GM12878 (cell line): Measurements from ENCODE around the gene PPP1R3F. TPM values are rescaled to one million over a fixed set of nuclear protein-coding genes. Genes with fewer than 3 reads are reported as not detected.

Experiments used
- ATAC-seq: fragments of 200-7000 bp; cut with Tn5 transposase; 3 replicates; pipeline ENCODE4 v1.9.1; 2020; ENCODE audit warnings: mild to moderate bottlenecking, moderate library complexity
- BruUV-seq: library from RNA; stranded (reverse); fragments of 400-500 nt; replicated peaks from 2 replicates; lab custom pipeline; 2021; lab: Mats Ljungman, UMichigan
- CTCF ChIA-PET: fragments of 300-600 bp; sonication (Branson Sonifier 250); formaldehyde crosslinking; extraction: SDS; loops from one replicate; lab custom pipeline; 2021; ENCODE audit warnings: inconsistent platforms; lab: Yijun Ruan, JAX
- POLR2A ChIA-PET: fragments of 350-600 bp; formaldehyde crosslinking; extraction: SDS; loops from one replicate; lab custom pipeline; 2021; ENCODE audit warnings: inconsistent platforms; lab: Charles Lee
- RAD21 ChIA-PET: fragments of 300-600 bp; sonication (Branson Sonifier 250); formaldehyde crosslinking; loops from one replicate; lab custom pipeline; 2023; ENCODE audit warnings: antibody characterized with exemption; ENCODE audit not compliant: unreplicated experiment; lab: Charles Lee
- SMC1A ChIA-PET: fragments of 300-600 bp; sonication (Branson Sonifier 250); formaldehyde crosslinking; loops from one replicate; lab custom pipeline; 2023; ENCODE audit not compliant: unreplicated experiment, uncharacterized antibody; lab: Charles Lee
- DNase-seq: peaks from one replicate; pipeline ENCODE4 v3.0.0-alpha.2; 2011; ENCODE audit warnings: low read depth, low spot score
- FAIRE-seq: peaks from 3 replicates; lab custom pipeline; 2011; peaks lifted over from hg19 to GRCh38; lab: Jason Lieb, UNC
- H2AFZ ChIP-seq: 2 replicates; pipeline ENCODE4 v1.6.0; 2011; ENCODE audit warnings: low read depth, low read length, control low read depth; ENCODE audit not compliant: control insufficient read depth
- H3K27ac ChIP-seq: 2 replicates; pipeline ENCODE4 v1.5.1; 2011; ENCODE audit warnings: control low read depth; ENCODE audit not compliant: control insufficient read depth, insufficient read depth
- H3K27me3 ChIP-seq, 2 experiments: replicated peaks in 1 of 2; 2 replicates each; pipeline versions ENCODE4 v1.6.0 to v1.6.1; 2011; ENCODE audit warnings: low read length in 1 of 2; ENCODE audit not compliant: control insufficient read depth in 2 of 2, insufficient read depth in 2 of 2
- H3K36me3 ChIP-seq, 2 experiments: 2 replicates each; pipeline ENCODE4 v1.5.1; 2011; ENCODE audit warnings: low read length in 1 of 2; ENCODE audit not compliant: control insufficient read depth in 2 of 2, insufficient read depth in 2 of 2
- H3K4me1 ChIP-seq: 2 replicates; pipeline ENCODE4 v1.6.1; 2011; ENCODE audit warnings: mild to moderate bottlenecking, low read length, moderate library complexity, mixed read lengths; ENCODE audit not compliant: control insufficient read depth, insufficient read depth
- H3K4me2 ChIP-seq: 2 replicates; pipeline ENCODE4 v1.6.0; 2011; ENCODE audit warnings: control low read depth; ENCODE audit not compliant: control insufficient read depth, insufficient read depth
- H3K4me3 ChIP-seq: fragments of 200-600 bp; sonication (generic); 2 replicates; pipeline ENCODE4 v1.5.1; 2016
- H3K79me2 ChIP-seq: 2 replicates; pipeline ENCODE4 v1.6.0; 2011; ENCODE audit warnings: low read length; ENCODE audit not compliant: control insufficient read depth, insufficient read depth
- H3K9ac ChIP-seq: 2 replicates; pipeline ENCODE4 v1.8.0; 2011; ENCODE audit warnings: low read length, control low read depth, mixed read lengths; ENCODE audit not compliant: control insufficient read depth, insufficient read depth
- H3K9me3 ChIP-seq: replicated peaks from 3 replicates; pipeline ENCODE4 v1.5.1; 2011; ENCODE audit warnings: mild to moderate bottlenecking, low read length; ENCODE audit not compliant: control insufficient read depth, insufficient read depth
- H4K20me1 ChIP-seq: 2 replicates; pipeline ENCODE4 v1.6.0; 2011; ENCODE audit not compliant: control insufficient read depth, insufficient read depth
- POLR2AphosphoS2 ChIP-seq: IDR thresholded peaks from 2 replicates; pipeline ENCODE4 v1.6.1; 2011; ENCODE audit warnings: low read depth, mild to moderate bottlenecking, low read length, improper control_type of control experiment, moderate library complexity
- POU2F2 ChIP-seq: IDR thresholded peaks from 3 replicates; pipeline ENCODE4 v1.6.1; 2011; ENCODE audit warnings: low read depth, mild to moderate bottlenecking, low read length, borderline replicate concordance
- RUNX3 ChIP-seq: IDR thresholded peaks from 2 replicates; pipeline ENCODE4 v1.6.1; 2012; ENCODE audit warnings: low read length, inconsistent platforms
- ZNF274 ChIP-seq: IDR thresholded peaks from one replicate; pipeline ENCODE4 v1.8.0; 2011; ENCODE audit not compliant: insufficient read length, insufficient read depth
- WGBS: methylation state at CpG from one replicate; pipeline ENCODE4 v1.1.6; 2016; ENCODE audit warnings: low lambda C conversion rate; ENCODE audit not compliant: insufficient replicate concordance, insufficient coverage; ENCODE audit errors: missing lambda C conversion rate; 5-methylcytosine and 5-hydroxymethylcytosine counted together
- in situ Hi-C: fragments of 300-500 bp; cut with MboI; formaldehyde crosslinking; loops from 9 replicates; pipeline ENCODE4 v1.14.3; 2018; ENCODE audit warnings: mixed read lengths
- intact Hi-C: fragments of 100-400 bp; cut with micrococcal nuclease; formaldehyde crosslinking; loops from one replicate; pipeline ENCODE4 v1.14.2; 2022; ENCODE audit not compliant: unreplicated experiment
- polyA plus RNA-seq, 11 experiments: library from polyadenylated mRNA; depleted of rRNA in 4 of 11; unstranded in 6 of 11; stranded (reverse) in 5 of 11; fragments of >200 nt; fragmentation: Nextera tagmentation in 4 of 11; fragmentation: Illumina TruSeq in 1 of 11; extraction: Ambion mirVana in 4 of 11; extraction: Trizol in 1 of 11; gene quantifications; 1 replicate in 1 of 11; 2 replicates in 10 of 11; pipeline versions ENCODE4 v1.2.1 to v1.2.3, GENCODE V29; 2011 to 2016; ENCODE audit warnings: inconsistent platforms in 2 of 11, missing spikeins in 2 of 11, low read depth in 1 of 11
- total RNA-seq, 4 experiments: library from RNA; depleted of rRNA in 3 of 4; stranded (reverse); fragments of >200 nt in 3 of 4; fragmentation: Illumina TruSeq in 1 of 4; extraction: Trizol in 1 of 4; gene quantifications; 2 replicates each; pipeline versions ENCODE4 v1.2.1 to v1.2.3, GENCODE V29; 2013 to 2021
- TF ChIP-seq, protein P1 (sequence below): fragments of 450-650 bp; formaldehyde crosslinking; IDR thresholded peaks from 2 replicates; pipeline ENCODE4 v1.5.0; 2022; ENCODE audit warnings: mild to moderate bottlenecking, missing genetic modification characterization
- TF ChIP-seq, protein P2 (sequence below): fragments of 450-650 bp; IDR thresholded peaks from 2 replicates; pipeline ENCODE4 v1.6.1; 2017; ENCODE audit warnings: low read depth, mild to moderate bottlenecking, moderate library complexity
- TF ChIP-seq, protein P3 (sequence below): IDR thresholded peaks from 2 replicates; pipeline ENCODE4 v1.6.1; 2012; ENCODE audit warnings: low read depth, low read length, improper control_type of control experiment
- TF ChIP-seq, protein P4 (sequence below): fragments of 450-650 bp; IDR thresholded peaks from 2 replicates; pipeline ENCODE4 v1.6.1; 2016; ENCODE audit warnings: mild to moderate bottlenecking
- TF ChIP-seq, protein P5 (sequence below): IDR thresholded peaks from 2 replicates; pipeline ENCODE4 v1.6.1; 2011; ENCODE audit warnings: borderline replicate concordance, low read depth, mild to moderate bottlenecking, moderate library complexity, low read length; ENCODE audit not compliant: insufficient read depth, poor library complexity, severe bottlenecking

The PPP1R3F gene
- total and polyA plus RNA-seq, 10 of the 15 experiments (the other 5 are each of a cell fraction or from before 2014, with no cell fraction given), result 0.18 to 4.4 (median 1.00) TPM

DNA sequence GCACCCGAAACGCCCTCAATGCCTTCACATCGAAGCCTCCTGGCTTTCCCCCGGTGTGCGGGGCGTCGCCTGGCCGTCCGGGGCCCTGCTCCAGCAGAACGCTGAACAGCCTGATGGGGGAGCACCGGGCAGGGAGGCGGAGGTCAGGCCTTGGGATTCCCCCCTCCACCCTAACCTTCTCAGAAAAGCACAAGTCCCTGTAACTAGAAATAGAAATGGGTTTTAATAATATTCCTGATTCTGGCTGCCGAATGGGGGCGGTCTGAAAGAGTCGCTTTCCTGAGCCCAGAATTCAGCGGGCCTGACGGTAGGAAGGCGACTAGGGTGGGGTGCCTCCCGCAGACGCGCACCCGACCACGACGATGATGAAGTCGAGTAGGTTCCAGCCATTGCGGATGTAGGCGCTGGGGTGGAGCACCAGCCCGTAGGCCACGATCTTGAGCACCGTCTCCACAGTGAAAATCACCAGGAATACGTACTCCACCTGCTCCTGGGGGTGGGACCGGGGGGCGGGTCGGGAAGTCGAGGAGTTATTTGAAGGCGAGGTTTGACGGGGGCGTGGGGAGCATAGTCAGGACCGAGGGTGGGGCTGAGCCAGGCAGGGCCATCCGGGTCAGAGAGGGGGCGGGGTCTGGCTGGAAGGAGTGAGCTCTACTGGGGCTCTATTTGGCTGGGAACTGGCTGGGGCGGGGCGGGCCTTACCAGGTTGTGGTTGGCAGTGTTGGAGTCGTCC, 38.9 kb upstream of the PPP1R3F start:
- POLR2A ChIA-PET, result interaction anchor here (1.0 kb wide), 1 partner anchor 38 kb away, joined by 3 read pairs; no protein-coding TSS in a partner anchor
- Histone ChIP-seq H3K27me3 (no peaks in the 10 kb centered on the region), H3K9ac (peak overlapping the region; percentile 28), H2AFZ (peak overlapping the region; percentile 40), H3K9me3 (no peaks in the 10 kb centered on the region; the same call in 2 of the 3 replicates), H3K36me3 (no peaks in the 10 kb centered on the region), H3K79me2 (no peaks in the 10 kb centered on the region), H3K4me3 (peak overlapping the region; percentile 47), H3K27ac (peak overlapping the region; percentile 30), H3K4me2 (peak overlapping the region; percentile 79), H4K20me1 (no peaks in the 10 kb centered on the region), H3K4me1 (no peaks in the 10 kb centered on the region)
- in situ Hi-C loops, result no loop called here
- FAIRE-seq, result no peak
- intact Hi-C loops, result no loop called here
- peak; percentile 85 for ATAC-seq
- CTCF ChIA-PET, result interaction anchor here (0.7 kb wide), 1 partner anchor 38 kb away, joined by 3 read pairs; no protein-coding TSS in a partner anchor
- WGBS, result 31% methylated on average over 34 of the region's 44 CpGs
- RAD21 ChIA-PET, result no interaction called here
- SMC1A ChIA-PET, result interaction anchor here (1.0 kb wide), 1 partner anchor 38 kb away, joined by 3 read pairs; no protein-coding TSS in a partner anchor
- no peak for DNase-seq
- BruUV-seq, result no TSS peak
- TF ChIP-seq, protein P1, sequence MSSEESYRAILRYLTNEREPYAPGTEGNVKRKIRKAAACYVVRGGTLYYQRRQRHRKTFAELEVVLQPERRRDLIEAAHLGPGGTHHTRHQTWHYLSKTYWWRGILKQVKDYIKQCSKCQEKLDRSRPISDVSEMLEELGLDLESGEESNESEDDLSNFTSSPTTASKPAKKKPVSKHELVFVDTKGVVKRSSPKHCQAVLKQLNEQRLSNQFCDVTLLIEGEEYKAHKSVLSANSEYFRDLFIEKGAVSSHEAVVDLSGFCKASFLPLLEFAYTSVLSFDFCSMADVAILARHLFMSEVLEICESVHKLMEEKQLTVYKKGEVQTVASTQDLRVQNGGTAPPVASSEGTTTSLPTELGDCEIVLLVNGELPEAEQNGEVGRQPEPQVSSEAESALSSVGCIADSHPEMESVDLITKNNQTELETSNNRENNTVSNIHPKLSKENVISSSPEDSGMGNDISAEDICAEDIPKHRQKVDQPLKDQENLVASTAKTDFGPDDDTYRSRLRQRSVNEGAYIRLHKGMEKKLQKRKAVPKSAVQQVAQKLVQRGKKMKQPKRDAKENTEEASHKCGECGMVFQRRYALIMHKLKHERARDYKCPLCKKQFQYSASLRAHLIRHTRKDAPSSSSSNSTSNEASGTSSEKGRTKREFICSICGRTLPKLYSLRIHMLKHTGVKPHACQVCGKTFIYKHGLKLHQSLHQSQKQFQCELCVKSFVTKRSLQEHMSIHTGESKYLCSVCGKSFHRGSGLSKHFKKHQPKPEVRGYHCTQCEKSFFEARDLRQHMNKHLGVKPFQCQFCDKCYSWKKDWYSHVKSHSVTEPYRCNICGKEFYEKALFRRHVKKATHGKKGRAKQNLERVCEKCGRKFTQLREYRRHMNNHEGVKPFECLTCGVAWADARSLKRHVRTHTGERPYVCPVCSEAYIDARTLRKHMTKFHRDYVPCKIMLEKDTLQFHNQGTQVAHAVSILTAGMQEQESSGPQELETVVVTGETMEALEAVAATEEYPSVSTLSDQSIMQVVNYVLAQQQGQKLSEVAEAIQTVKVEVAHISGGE (CRISPR knock-in tag), result no peak
- TF ChIP-seq, protein P2, sequence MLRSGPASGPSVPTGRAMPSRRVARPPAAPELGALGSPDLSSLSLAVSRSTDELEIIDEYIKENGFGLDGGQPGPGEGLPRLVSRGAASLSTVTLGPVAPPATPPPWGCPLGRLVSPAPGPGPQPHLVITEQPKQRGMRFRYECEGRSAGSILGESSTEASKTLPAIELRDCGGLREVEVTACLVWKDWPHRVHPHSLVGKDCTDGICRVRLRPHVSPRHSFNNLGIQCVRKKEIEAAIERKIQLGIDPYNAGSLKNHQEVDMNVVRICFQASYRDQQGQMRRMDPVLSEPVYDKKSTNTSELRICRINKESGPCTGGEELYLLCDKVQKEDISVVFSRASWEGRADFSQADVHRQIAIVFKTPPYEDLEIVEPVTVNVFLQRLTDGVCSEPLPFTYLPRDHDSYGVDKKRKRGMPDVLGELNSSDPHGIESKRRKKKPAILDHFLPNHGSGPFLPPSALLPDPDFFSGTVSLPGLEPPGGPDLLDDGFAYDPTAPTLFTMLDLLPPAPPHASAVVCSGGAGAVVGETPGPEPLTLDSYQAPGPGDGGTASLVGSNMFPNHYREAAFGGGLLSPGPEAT, result no peak
- TF ChIP-seq POU2F2 (no peak), RUNX3 (peak; percentile 14; the same call in 1 of the 2 replicates), ZNF274 (no peak), POLR2AphosphoS2 (no peak)
- TF ChIP-seq, protein P3, sequence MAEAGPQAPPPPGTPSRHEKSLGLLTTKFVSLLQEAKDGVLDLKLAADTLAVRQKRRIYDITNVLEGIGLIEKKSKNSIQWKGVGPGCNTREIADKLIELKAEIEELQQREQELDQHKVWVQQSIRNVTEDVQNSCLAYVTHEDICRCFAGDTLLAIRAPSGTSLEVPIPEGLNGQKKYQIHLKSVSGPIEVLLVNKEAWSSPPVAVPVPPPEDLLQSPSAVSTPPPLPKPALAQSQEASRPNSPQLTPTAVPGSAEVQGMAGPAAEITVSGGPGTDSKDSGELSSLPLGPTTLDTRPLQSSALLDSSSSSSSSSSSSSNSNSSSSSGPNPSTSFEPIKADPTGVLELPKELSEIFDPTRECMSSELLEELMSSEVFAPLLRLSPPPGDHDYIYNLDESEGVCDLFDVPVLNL, result no peak
- TF ChIP-seq, protein P4, sequence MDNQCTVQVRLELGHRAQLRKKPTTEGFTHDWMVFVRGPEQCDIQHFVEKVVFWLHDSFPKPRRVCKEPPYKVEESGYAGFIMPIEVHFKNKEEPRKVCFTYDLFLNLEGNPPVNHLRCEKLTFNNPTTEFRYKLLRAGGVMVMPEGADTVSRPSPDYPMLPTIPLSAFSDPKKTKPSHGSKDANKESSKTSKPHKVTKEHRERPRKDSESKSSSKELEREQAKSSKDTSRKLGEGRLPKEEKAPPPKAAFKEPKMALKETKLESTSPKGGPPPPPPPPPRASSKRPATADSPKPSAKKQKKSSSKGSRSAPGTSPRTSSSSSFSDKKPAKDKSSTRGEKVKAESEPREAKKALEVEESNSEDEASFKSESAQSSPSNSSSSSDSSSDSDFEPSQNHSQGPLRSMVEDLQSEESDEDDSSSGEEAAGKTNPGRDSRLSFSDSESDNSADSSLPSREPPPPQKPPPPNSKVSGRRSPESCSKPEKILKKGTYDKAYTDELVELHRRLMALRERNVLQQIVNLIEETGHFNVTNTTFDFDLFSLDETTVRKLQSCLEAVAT, result no peak
- TF ChIP-seq, protein P5, sequence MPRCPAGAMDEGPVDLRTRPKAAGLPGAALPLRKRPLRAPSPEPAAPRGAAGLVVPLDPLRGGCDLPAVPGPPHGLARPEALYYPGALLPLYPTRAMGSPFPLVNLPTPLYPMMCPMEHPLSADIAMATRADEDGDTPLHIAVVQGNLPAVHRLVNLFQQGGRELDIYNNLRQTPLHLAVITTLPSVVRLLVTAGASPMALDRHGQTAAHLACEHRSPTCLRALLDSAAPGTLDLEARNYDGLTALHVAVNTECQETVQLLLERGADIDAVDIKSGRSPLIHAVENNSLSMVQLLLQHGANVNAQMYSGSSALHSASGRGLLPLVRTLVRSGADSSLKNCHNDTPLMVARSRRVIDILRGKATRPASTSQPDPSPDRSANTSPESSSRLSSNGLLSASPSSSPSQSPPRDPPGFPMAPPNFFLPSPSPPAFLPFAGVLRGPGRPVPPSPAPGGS, result no peak
